ENCODE measurements around the gene ANXA10. TPM values are rescaled to one million over a fixed set of nuclear protein-coding genes. Genes with fewer than 3 reads are reported as not detected.

ANXA10 gene
- total RNA-seq, 3 donors from 2014 or later, result 0.34 TPM; not detected in 2

DNA sequence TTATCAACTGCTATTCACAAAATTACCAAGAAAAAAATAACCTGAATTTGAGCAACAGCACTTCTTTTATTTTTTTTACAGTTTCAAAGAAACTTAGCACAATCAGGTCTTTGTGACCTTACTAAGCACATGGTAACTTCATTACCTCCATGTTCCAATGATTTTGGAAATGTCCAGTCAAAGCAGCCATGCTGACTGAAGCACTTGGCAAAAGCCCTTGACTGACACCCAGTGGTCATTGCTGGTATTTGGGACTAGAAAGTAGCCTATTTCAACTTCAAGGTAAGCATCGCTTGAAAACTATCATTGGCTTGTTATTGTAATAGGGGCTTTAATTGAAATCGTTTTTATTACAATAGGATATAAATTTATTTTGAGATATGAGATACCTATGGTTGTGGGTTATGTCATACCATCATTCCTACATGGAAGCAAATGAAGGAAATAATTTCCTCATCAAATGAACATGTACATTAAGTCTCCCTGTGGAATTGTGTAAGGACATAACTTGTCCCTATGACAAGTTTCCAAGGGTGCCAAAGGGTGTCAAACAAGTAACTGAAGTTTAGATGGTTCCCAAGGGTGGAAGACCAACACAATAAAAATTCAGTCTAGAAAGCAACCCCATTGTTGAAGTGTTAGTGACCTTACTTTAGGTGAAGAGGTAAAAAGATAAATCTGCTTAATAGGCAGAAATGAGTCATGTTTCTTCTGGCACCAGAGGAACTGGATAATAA lies 15.2 kb upstream of the ANXA10 start:
- Histone ChIP-seq H3K4me1 (ENCODE audit: low read depth) (no peaks in the 10 kb centered on the region), H3K36me3 (ENCODE audit: low read depth) (no peaks in the 10 kb centered on the region), H3K4me3 (no peak overlapping the region), H3K9me3 (no peaks in the 10 kb centered on the region)
- ATAC-seq, result peak; percentile 48
- intact Hi-C loops (cut with DNase I, micrococcal nuclease), result no loop called here
- peak in 1 of 3 donors; percentile 76 for DNase-seq
- TF ChIP-seq, protein P1, sequence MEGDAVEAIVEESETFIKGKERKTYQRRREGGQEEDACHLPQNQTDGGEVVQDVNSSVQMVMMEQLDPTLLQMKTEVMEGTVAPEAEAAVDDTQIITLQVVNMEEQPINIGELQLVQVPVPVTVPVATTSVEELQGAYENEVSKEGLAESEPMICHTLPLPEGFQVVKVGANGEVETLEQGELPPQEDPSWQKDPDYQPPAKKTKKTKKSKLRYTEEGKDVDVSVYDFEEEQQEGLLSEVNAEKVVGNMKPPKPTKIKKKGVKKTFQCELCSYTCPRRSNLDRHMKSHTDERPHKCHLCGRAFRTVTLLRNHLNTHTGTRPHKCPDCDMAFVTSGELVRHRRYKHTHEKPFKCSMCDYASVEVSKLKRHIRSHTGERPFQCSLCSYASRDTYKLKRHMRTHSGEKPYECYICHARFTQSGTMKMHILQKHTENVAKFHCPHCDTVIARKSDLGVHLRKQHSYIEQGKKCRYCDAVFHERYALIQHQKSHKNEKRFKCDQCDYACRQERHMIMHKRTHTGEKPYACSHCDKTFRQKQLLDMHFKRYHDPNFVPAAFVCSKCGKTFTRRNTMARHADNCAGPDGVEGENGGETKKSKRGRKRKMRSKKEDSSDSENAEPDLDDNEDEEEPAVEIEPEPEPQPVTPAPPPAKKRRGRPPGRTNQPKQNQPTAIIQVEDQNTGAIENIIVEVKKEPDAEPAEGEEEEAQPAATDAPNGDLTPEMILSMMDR (IDR thresholded peaks at IDR 0.05), result no peak

DNA sequence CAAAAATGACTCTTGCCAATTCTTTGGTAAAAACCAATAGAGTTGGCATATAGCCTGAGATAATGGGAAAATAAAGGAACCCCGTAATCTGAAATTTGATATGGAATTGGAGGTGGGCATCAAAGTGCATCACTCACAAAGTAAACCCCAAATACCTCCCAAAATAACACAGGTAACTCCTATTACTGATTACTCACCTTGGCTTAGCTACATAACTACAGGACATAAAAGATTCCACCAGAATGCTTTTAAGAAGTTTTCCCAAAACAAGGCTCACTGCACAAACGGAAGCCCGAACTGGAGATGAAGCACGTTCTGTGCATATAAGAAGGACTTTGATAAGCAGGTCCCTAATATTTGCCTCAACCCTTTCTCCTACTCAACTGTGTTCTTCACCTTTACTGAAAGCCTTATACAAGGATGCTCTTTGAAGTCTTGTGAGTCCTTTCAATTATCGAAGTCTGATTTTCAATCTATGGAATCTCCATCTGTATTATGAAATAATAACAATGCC lies 14.6 kb upstream of the ANXA10 start:
- Histone ChIP-seq H3K9me3 (no peaks in the 10 kb centered on the region), H3K4me1 (ENCODE audit: low read depth) (no peaks in the 10 kb centered on the region), H3K36me3 (ENCODE audit: low read depth) (no peaks in the 10 kb centered on the region), H3K4me3 (no peak overlapping the region)
- DNase-seq (no peak), ATAC-seq (no peak)
- intact Hi-C loops (cut with DNase I, micrococcal nuclease), result no loop called here
- TF ChIP-seq, protein P1 (IDR thresholded peaks at IDR 0.05), result no peak

DNA sequence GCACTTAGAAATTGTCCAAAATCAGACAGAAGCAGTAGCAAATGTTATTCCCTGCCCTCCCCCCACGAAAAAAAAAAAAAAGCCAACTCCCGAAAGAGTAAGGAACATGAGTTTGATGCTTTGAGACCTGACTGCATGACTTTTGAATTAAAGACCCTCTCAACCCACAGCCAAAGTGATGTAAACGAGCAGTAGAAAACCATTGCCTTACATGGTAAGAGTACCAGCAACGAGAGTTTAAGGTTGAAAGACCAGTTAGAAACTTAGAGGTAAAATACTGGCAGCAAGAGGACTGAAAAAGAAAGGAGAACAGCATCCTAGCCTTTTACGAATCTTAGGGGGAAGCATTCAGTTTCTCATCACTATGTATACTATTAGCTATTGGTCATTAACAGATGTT lies 10.0 kb upstream of the ANXA10 start:
- H3K4me1 ChIP-seq (ENCODE audit: low read depth), result no peaks in the 10 kb centered on the region
- H3K9me3 ChIP-seq, result peaks cover under 1% of the 10 kb centered on the region
- H3K4me3 ChIP-seq, result no peak overlapping the region
- intact Hi-C loops (cut with DNase I, micrococcal nuclease), result no loop called here
- DNase-seq (no peak), ATAC-seq (no peak)
- TF ChIP-seq, protein P1 (IDR thresholded peaks at IDR 0.05), result no peak
- no peaks in the 10 kb centered on the region for H3K36me3 ChIP-seq (ENCODE audit: low read depth)

DNA sequence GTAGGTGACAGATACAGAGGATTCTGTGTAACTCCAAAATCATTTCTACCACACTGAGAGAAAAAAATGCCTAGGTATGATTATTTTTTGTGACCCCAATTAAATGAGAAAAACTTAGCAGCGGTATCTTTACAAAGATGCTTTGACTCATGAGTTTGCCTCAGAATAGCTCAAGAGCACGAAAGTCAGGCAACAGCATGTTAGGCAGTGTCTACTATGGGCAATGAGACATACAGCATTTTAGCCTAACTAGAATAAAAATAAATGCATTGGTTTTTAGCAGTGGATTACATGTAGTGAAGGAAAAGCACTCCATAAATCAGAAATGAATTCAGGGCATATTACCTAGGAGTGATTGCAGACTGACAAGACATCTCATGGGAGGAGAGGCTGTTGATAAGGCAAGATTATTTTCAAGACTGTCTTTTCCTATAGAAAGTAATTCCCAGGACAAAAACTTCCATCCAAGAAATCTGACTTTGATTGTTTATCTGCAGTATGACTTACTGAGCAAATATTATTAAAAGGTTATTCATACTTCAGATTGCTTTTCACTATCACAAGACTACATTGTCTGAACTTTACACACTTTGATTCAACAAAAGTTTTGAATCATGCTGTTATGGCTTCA lies 3.6 kb downstream of the ANXA10 start:
- TF ChIP-seq, protein P1 (IDR thresholded peaks at IDR 0.05), result no peak
- Histone ChIP-seq H3K9me3 (no peaks in the 10 kb centered on the region), H3K4me3 (no peak overlapping the region), H3K36me3 (ENCODE audit: low read depth) (no peaks in the 10 kb centered on the region), H3K4me1 (ENCODE audit: low read depth) (no peaks in the 10 kb centered on the region)
- ATAC-seq (no peak), DNase-seq (no peak)
- intact Hi-C loops (cut with DNase I, micrococcal nuclease), result no loop called here

DNA sequence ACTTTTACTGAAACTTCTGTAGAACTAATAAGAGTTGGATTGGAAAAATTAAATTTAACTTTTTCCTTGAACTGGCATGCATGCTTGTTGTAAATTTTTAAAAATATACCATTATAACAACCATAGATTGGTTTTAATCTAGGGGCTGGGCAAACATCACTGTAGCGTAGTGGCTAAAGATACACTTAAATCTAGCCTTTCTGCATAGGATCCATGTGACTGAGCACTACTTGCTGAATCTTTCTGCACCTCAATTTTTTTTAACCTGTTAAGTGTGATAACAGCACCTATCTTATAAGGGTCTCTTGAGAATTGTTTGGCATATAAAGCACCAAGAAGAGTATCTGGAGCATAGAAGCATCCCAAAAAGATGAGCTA lies 4.1 kb downstream of the ANXA10 start:
- no peak for DNase-seq
- TF ChIP-seq, protein P1 (IDR thresholded peaks at IDR 0.05), result no peak
- Histone ChIP-seq H3K4me1 (ENCODE audit: low read depth) (no peaks in the 10 kb centered on the region), H3K4me3 (no peak overlapping the region), H3K36me3 (ENCODE audit: low read depth) (no peaks in the 10 kb centered on the region), H3K9me3 (no peaks in the 10 kb centered on the region)
- intact Hi-C loops (cut with DNase I, micrococcal nuclease), result no loop called here
- ATAC-seq, result no peak
